A549 (cell line): Measurements from ENCODE around the gene SRSF10. TPM values are rescaled to one million over a fixed set of nuclear protein-coding genes. Genes with fewer than 3 reads are reported as not detected.

ENCODE experiments used
- ATAC-seq, 2 experiments: fragments of 200-7000 bp in 1 of 2; fragments of >200 bp in 1 of 2; cut with Nextera tagmentation in 1 of 2; cut with Tn5 transposase in 1 of 2; 3 replicates each; pipeline versions ENCODE4 v1.8.0 to v1.9.1; 2018 to 2020; ENCODE audit warnings: mild to moderate bottlenecking in 1 of 2, moderate library complexity in 1 of 2
- CTCF ChIA-PET: fragments of 300-600 bp; sonication (Branson Sonifier 250); formaldehyde crosslinking; extraction: SDS; loops from one replicate; lab custom pipeline; 2021; ENCODE audit warnings: antibody characterized with exemption, inconsistent platforms; lab: Yijun Ruan, JAX
- POLR2A ChIA-PET: fragments of 350-600 bp; formaldehyde crosslinking; extraction: SDS; loops from one replicate; lab custom pipeline; 2021; ENCODE audit warnings: antibody characterized with exemption, inconsistent platforms; lab: Yijun Ruan, JAX
- DNase-seq, 2 experiments: peaks; one replicate each; pipeline versions ENCODE4 v3.0.0 to v3.0.0-alpha.2; 2011 to 2016; ENCODE audit warnings: low read depth in 1 of 2, low spot score in 1 of 2
- FAIRE-seq: peaks from 2 replicates; lab custom pipeline; 2011; peaks lifted over from hg19 to GRCh38; lab: Jason Lieb, UNC
- H3K27ac ChIP-seq, 2 experiments: fragments of >200 bp; sonication (Bioruptor Twin); formaldehyde crosslinking; 3 replicates each; pipeline ENCODE4 v1.5.1; 2016 to 2017
- H3K4me1 ChIP-seq: fragments of >200 bp; sonication (Bioruptor Twin); formaldehyde crosslinking; 3 replicates; pipeline ENCODE4 v1.6.1; 2016
- H3K4me2 ChIP-seq: fragments of >200 bp; sonication (Bioruptor Twin); formaldehyde crosslinking; 3 replicates; pipeline ENCODE4 v1.6.1; 2016
- H3K4me3 ChIP-seq: fragments of >200 bp; sonication (Bioruptor Twin); formaldehyde crosslinking; 3 replicates; pipeline ENCODE4 v1.5.1; 2016
- H3K9me3 ChIP-seq: fragments of >200 bp; sonication (Bioruptor Twin); formaldehyde crosslinking; 3 replicates; pipeline ENCODE4 v1.6.1; 2016
- BCL3 ChIP-seq: fragments of >200 bp; sonication (Bioruptor Twin); formaldehyde crosslinking; IDR thresholded peaks from 3 replicates; pipeline ENCODE4 v1.6.1; 2016
- CBX2 ChIP-seq: fragments of 200-600 bp; sonication (generic); IDR thresholded peaks from 2 replicates; pipeline ENCODE4 v1.6.1; 2016; ENCODE audit warnings: low read depth, mild to moderate bottlenecking, borderline replicate concordance
- CHD2 ChIP-seq: fragments of 150-350 bp; IDR thresholded peaks from 2 replicates; pipeline ENCODE4 v1.6.1; 2014; ENCODE audit warnings: low read length; ENCODE audit not compliant: partially characterized antibody
- CHD4 ChIP-seq: fragments of 200-600 bp; sonication (generic); IDR thresholded peaks from 2 replicates; pipeline ENCODE4 v1.6.1; 2016; ENCODE audit warnings: antibody characterized with exemption, mild to moderate bottlenecking, borderline replicate concordance
- EHF ChIP-seq: fragments of 250-450 bp; sonication (Bioruptor Pico); IDR thresholded peaks from 2 replicates; pipeline ENCODE4 v1.5.0; 2020; ENCODE audit warnings: mild to moderate bottlenecking
- EP300 ChIP-seq, 2 experiments: fragments of >200 bp; sonication (Bioruptor Twin); formaldehyde crosslinking; IDR thresholded peaks; 2 replicates in 1 of 2; 3 replicates in 1 of 2; pipeline ENCODE4 v1.6.1; 2016 to 2017
- KDM1A ChIP-seq: fragments of 200-600 bp; sonication (generic); IDR thresholded peaks from 2 replicates; pipeline ENCODE4 v1.6.1; 2016; ENCODE audit warnings: low read depth, mild to moderate bottlenecking
- MAFK ChIP-seq: fragments of 450-650 bp; IDR thresholded peaks from 2 replicates; pipeline ENCODE4 v1.6.1; 2014; ENCODE audit not compliant: partially characterized antibody
- MYC ChIP-seq: IDR thresholded peaks from 2 replicates; pipeline ENCODE4 v1.6.1; 2012; ENCODE audit warnings: mild to moderate bottlenecking, inconsistent platforms, low read length, improper control_type of control experiment, borderline replicate concordance
- POLR2AphosphoS2 ChIP-seq: conservative IDR thresholded peaks from 2 replicates; pipeline ENCODE4 v1.6.1; 2012; ENCODE audit warnings: low read length, improper control_type of control experiment, inconsistent platforms
- TP53 ChIP-seq: fragments of 250-450 bp; sonication (Bioruptor Pico); IDR thresholded peaks from 2 replicates; pipeline ENCODE4 v1.5.0; 2021; ENCODE audit warnings: mild to moderate bottlenecking, moderate library complexity
- ZFP36 ChIP-seq: fragments of 450-650 bp; IDR thresholded peaks from 2 replicates; pipeline ENCODE4 v1.6.1; 2014; ENCODE audit warnings: borderline replicate concordance; ENCODE audit not compliant: partially characterized antibody
- WGBS: methylation state at CpG from one replicate; pipeline ENCODE4 v1.1.6; 2017; ENCODE audit errors: missing lambda C conversion rate; 5-methylcytosine and 5-hydroxymethylcytosine counted together
- polyA plus RNA-seq, 4 experiments: library from polyadenylated mRNA; depleted of rRNA in 3 of 4; stranded (reverse); fragments of >200 nt; fragmentation: RNase III in 1 of 4; extraction: RNeasy Plus Mini Kit Qiagen cat#74134 plus additional on column Dnase treatment in 1 of 4; gene quantifications; 2 replicates in 3 of 4; 3 replicates in 1 of 4; pipeline ENCODE4 v1.2.3, GENCODE V29; 2011 to 2017
- TF ChIP-seq, protein P1 (sequence below): IDR thresholded peaks from 2 replicates; pipeline ENCODE4 v1.6.1; 2012
- TF ChIP-seq, protein P2 (sequence below): fragments of 200-600 bp; sonication (generic); IDR thresholded peaks from 2 replicates; pipeline ENCODE4 v1.6.1; 2016; ENCODE audit warnings: antibody characterized with exemption, mild to moderate bottlenecking, moderate library complexity
- TF ChIP-seq, protein P3 (sequence below): fragments of 450-650 bp; IDR thresholded peaks from 2 replicates; pipeline ENCODE4 v1.6.1; 2014; ENCODE audit warnings: antibody characterized with exemption

SRSF10 gene
- polyA plus RNA-seq, 2 of the 4 experiments (the other 2 are of a cell fraction) = 141 to 180 TPM

DNA sequence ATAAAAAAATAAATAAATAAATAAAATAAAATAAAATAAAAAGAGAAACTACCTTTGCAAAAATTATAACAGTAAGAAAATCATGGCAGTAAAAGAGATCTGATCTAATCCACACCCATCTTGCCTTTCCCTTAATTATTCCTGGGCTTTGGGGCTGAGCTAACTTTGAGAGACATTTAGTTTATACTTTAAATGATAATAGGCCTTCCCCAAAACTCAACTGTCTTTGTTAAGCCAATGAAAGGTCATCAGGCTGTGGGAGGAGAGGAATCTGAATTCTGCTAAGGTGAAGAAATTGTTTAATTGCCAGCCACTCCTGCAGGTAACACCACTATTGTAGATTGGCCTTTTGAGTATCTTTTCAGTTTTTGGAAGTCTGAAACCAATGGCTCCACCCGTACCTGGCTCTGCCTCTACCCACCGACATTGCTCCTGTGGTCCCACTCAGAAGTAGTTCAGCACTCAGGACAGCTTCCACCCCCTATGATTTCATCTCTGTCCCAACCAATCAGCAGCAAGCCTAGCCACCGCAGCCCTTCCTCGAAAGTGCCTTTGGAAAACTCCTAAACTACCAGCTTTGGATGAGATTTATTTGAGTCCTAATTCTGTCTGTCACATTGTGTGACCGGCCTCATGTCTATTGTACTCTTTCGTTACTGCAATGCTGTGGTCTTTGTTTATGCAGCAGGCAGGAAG, 43.5 kb downstream of the SRSF10 start:
- no peaks in the 10 kb centered on the region for H3K9me3 ChIP-seq
- no peak for FAIRE-seq
- CTCF ChIA-PET = no interaction called here
- TF ChIP-seq EP300 (IDR thresholded peaks at IDR 0.05) = no peak
- TF ChIP-seq, protein P1, sequence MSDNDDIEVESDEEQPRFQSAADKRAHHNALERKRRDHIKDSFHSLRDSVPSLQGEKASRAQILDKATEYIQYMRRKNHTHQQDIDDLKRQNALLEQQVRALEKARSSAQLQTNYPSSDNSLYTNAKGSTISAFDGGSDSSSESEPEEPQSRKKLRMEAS = no peak
- TF ChIP-seq, protein P2, sequence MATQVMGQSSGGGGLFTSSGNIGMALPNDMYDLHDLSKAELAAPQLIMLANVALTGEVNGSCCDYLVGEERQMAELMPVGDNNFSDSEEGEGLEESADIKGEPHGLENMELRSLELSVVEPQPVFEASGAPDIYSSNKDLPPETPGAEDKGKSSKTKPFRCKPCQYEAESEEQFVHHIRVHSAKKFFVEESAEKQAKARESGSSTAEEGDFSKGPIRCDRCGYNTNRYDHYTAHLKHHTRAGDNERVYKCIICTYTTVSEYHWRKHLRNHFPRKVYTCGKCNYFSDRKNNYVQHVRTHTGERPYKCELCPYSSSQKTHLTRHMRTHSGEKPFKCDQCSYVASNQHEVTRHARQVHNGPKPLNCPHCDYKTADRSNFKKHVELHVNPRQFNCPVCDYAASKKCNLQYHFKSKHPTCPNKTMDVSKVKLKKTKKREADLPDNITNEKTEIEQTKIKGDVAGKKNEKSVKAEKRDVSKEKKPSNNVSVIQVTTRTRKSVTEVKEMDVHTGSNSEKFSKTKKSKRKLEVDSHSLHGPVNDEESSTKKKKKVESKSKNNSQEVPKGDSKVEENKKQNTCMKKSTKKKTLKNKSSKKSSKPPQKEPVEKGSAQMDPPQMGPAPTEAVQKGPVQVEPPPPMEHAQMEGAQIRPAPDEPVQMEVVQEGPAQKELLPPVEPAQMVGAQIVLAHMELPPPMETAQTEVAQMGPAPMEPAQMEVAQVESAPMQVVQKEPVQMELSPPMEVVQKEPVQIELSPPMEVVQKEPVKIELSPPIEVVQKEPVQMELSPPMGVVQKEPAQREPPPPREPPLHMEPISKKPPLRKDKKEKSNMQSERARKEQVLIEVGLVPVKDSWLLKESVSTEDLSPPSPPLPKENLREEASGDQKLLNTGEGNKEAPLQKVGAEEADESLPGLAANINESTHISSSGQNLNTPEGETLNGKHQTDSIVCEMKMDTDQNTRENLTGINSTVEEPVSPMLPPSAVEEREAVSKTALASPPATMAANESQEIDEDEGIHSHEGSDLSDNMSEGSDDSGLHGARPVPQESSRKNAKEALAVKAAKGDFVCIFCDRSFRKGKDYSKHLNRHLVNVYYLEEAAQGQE = peak; percentile 39; the same call in 1 of the 2 replicates
- TF ChIP-seq, all 56 proteins: peak for 1
- WGBS = 83% methylated on average over 6 of the region's 6 CpGs
- no peak overlapping the region for H3K4me2 ChIP-seq
- H3K27ac ChIP-seq = no peak overlapping the region
- H3K4me1 ChIP-seq = no peaks in the 10 kb centered on the region
- POLR2A ChIA-PET = no interaction called here
- ATAC-seq (no peak), DNase-seq (no peak)
- no peak overlapping the region for H3K4me3 ChIP-seq

GRCh38 chr1:23931491-23931880, 48.6 kb downstream of the SRSF10 start:
- H3K27ac ChIP-seq = no peak overlapping the region
- ChIA-PET POLR2A (interaction anchor here (0.6 kb wide), 1 partner anchor 21 kb away, joined by 5 read pairs; no protein-coding TSS in a partner anchor), CTCF (interaction anchor here (1.2 to 2.5 kb wide), 3 partner anchors 15 to 460 kb away, joined by 4 to 6 read pairs (median 6); no protein-coding TSS in a partner anchor)
- no peak overlapping the region for H3K4me3 ChIP-seq
- DNase-seq (no peak), FAIRE-seq (no peak), ATAC-seq (no peak)
- WGBS = 93% methylated on average over 1 of the region's 1 CpG
- no peak for TF ChIP-seq MAFK
- TF ChIP-seq TP53 = no peak
- no peaks in the 10 kb centered on the region for H3K9me3 ChIP-seq
- H3K4me1 ChIP-seq = 0 out of 3 replicates have a peak, but pooled peaks cover 3% of the 10 kb centered on the region
- H3K4me2 ChIP-seq = no peak overlapping the region

DNA sequence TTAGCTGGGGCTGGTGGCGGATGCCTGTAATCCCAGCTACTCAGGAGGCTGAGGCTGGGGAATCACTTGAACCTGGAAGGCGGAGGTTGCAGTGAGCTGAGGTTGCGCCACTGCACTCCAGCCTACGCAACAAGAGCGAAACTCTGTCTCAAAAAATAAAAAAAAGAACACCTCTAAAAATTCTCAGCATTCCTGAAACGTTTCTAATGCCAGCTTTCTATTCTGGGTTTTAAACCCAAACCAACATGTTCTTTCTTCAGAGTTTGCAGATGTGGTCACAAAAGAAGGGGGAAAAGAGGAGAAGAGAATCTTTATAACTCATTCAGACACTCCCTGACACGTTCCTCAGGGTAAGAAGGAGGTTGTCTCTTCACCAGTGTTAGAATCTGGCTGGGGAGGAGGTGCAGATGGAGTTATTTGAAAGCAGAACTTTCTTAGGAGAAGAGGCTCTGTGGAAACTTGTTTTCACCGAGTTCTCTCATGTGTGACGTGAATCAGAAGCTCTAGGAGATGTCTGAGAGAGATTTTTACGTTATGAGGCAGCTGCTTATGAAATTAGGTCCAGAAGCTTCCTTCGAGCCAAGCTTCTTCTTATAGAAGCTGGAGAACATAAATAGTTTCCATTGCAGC, 49.2 kb downstream of the SRSF10 start:
- POLR2A ChIA-PET = interaction anchor here (0.6 kb wide), 1 partner anchor 20 kb away, joined by 5 read pairs; no protein-coding TSS in a partner anchor

DNA sequence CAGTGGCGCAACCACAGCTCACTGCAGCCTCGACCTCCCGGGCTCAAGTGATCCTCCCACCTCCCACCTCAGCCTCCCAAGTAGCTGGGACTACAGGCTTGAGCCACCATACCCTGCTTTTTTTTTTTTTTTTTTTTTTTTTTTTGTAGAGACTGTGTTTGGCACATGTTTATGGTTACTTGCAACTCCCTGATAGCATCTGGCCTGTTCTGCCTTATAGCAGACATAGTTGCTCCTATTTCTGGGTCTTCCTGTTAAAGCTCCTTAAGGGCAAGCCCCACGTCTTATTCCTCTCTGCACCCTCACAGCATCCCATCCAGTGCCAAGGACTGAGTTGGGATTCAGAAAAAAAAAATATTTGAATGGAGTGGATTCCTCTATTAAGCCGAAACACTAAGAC, 49.9 kb downstream of the SRSF10 start:
- DNase-seq = no peak
- H3K9me3 ChIP-seq = no peaks in the 10 kb centered on the region
- CTCF ChIA-PET = no interaction called here
- H3K4me1 ChIP-seq = 0 out of 3 replicates have a peak, but pooled peaks cover 3% of the 10 kb centered on the region
- TF ChIP-seq, protein P3, sequence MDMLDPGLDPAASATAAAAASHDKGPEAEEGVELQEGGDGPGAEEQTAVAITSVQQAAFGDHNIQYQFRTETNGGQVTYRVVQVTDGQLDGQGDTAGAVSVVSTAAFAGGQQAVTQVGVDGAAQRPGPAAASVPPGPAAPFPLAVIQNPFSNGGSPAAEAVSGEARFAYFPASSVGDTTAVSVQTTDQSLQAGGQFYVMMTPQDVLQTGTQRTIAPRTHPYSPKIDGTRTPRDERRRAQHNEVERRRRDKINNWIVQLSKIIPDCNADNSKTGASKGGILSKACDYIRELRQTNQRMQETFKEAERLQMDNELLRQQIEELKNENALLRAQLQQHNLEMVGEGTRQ = no peak
- no peak for TF ChIP-seq CBX2
- TF ChIP-seq EHF (CRISPR knock-in tag) = no peak
- TF ChIP-seq MYC = no peak
- TF ChIP-seq CHD2 = no peak
- no peak for TF ChIP-seq ZFP36
- no peak for TF ChIP-seq POLR2AphosphoS2
- no peak for TF ChIP-seq BCL3
- TF ChIP-seq, all 56 proteins: peak for 0
- 75% methylated on average over 5 of the region's 5 CpGs for WGBS
- Histone ChIP-seq H3K4me3 (no peak overlapping the region), H3K27ac (no peak overlapping the region), H3K4me2 (no peak overlapping the region)
- POLR2A ChIA-PET = no interaction called here
- FAIRE-seq = no peak
- no peak for ATAC-seq

More for the DNA sequence above, 49.2 kb downstream of the SRSF10 start:
- CTCF ChIA-PET = interaction anchor here (1.2 to 1.7 kb wide), 2 partner anchors 15 to 460 kb away, joined by 4 to 6 read pairs; no protein-coding TSS in a partner anchor
- WGBS = 68% methylated on average over 11 of the region's 11 CpGs
- H3K4me1 ChIP-seq = 0 out of 3 replicates have a peak, but pooled peaks cover 3% of the 10 kb centered on the region
- ATAC-seq = no peak
- no peak overlapping the region for H3K4me2 ChIP-seq
- no peaks in the 10 kb centered on the region for H3K9me3 ChIP-seq
- H3K4me3 ChIP-seq = no peak overlapping the region
- TF ChIP-seq KDM1A = no peak
- TF ChIP-seq, protein P1 = no peak
- TF ChIP-seq CHD4 = no peak
- FAIRE-seq = no peak
- 0 out of 6 replicates have a peak overlapping the region, but pooled peaks of 1 of the 2 experiments have one; percentile 21 for H3K27ac ChIP-seq
- DNase-seq = no peak
